ENCODE results near the gene OXER1. TPM values are rescaled to one million over a fixed set of nuclear protein-coding genes. Genes with fewer than 3 reads are reported as not detected.

OXER1 gene
- total RNA-seq, 6 donors from 2014 or later = 0.22 to 3.1 (median 1.3) TPM

DNA sequence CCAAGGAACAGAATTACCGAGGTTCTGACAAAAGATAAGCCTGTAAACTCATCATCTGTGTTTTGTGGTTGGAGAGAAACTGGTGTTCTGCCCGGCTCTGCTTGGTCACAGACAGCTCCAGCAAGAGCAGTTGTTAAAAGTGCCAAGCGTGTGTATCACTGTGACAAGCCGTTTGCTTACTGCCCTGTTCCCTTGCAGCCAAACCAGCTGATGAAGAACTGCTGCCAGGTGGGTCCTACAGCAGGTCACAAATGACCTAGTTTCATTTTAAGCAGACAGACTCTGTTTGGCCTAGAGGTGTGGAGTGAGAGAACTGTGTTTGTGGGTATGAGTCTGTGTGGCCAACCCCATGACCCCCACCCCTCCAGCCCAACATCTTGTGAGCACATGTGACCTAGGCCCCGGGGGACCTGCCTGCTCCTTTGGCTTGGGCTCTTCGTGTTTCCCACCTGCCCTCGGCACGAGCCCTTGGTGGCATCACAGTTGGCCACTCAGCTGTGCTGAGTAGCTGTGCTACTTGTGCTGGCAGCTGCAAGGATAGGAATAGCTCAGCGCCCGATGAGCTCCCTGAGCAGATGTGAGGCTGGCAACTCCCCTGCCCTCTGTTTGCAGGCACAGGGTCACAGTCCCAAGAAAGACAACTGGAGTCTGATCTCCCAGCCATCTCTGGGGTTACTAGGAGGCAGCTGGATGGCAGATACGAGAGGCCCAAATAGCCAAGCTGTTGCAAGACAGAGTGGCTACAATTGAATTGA is 9.7 kb downstream of the OXER1 start:
- Histone ChIP-seq H3K4me1 (peaks cover 0 to 13% (median 7%) of the 10 kb centered on the region in 4 donors), H3K27ac (no peak overlapping the region), H3K36me3 (peaks cover 0 to 17% (median 8%) of the 10 kb centered on the region in 4 donors), H3K9me3 (no peaks in the 10 kb centered on the region), H3K27me3 (no peaks in the 10 kb centered on the region), H3K4me3 (no peak overlapping the region)
- 71 to 73% methylated on average over 11 of the region's 11 CpGs for WGBS, 2 donors
- DNase-seq = no peak
- TF ChIP-seq POLR2A (IDR thresholded peaks at IDR 0.05) (no peak), POLR2AphosphoS5 (IDR thresholded peaks at IDR 0.05) (no peak), CTCF (IDR thresholded peaks at IDR 0.05) (no peak), EP300 (IDR thresholded peaks at IDR 0.05) (no peak)
- ATAC-seq (ENCODE audit: low FRiP score in 2 of 2) = peak in 1 of 2 donors; percentile 16

GRCh38 chr2:42752816-42753813 is 10.8 kb downstream of the OXER1 start:
- H3K4me1 ChIP-seq = peaks cover 0 to 13% (median 7%) of the 10 kb centered on the region in 4 donors
- 86 to 89% methylated on average over 24 of the region's 24 CpGs for WGBS, 2 donors
- H3K9me3 ChIP-seq = no peaks in the 10 kb centered on the region
- TF ChIP-seq EP300 (IDR thresholded peaks at IDR 0.05) (no peak), POLR2A (IDR thresholded peaks at IDR 0.05) (no peak), CTCF (IDR thresholded peaks at IDR 0.05) (no peak), POLR2AphosphoS5 (IDR thresholded peaks at IDR 0.05) (no peak)
- no peak overlapping the region for H3K4me3 ChIP-seq
- ATAC-seq (ENCODE audit: low FRiP score in 2 of 2) (peak in 1 of 2 donors; percentile 64), DNase-seq (no peak)
- H3K36me3 ChIP-seq = peaks cover 0 to 17% (median 8%) of the 10 kb centered on the region in 4 donors
- H3K27me3 ChIP-seq = no peaks in the 10 kb centered on the region
- peak overlapping the region in 2 of 4 donors; percentile 35 to 56 for H3K27ac ChIP-seq

DNA sequence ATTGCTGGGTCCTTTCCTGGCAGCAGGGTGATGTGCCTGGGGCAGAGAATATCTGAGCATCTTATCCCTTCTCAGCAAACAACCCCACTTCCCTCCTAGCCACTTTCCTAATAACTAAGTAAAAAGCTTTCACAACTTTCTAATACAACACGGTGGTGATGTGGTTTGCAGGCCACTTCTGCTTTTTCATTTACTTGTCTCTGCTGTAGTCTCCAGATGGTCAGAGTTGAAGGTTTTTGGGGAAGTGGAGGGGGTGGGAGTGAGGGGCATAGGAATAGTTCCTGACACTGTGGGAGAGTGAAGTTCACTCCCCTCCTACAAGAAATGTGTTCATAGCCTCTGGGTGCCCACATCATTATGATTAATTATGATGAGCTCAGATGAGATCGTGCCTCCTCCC is 11.6 kb downstream of the OXER1 start:
- Histone ChIP-seq H3K9me3 (no peaks in the 10 kb centered on the region), H3K4me3 (no peak overlapping the region), H3K27me3 (no peaks in the 10 kb centered on the region), H3K4me1 (peaks cover 0 to 13% (median 9%) of the 10 kb centered on the region in 4 donors), H3K27ac (peak overlapping the region in 3 of 4 donors; percentile 35 to 56 (median 42)), H3K36me3 (peaks cover 0 to 17% (median 8%) of the 10 kb centered on the region in 4 donors)
- 50 to 52% methylated on average over 2 of the region's 2 CpGs for WGBS, 2 donors
- DNase-seq = peak in 1 of 2 donors; percentile 70
- ATAC-seq (ENCODE audit: low FRiP score in 2 of 2) = peak; percentile 68 to 84
- no peak for TF ChIP-seq POLR2AphosphoS5 (IDR thresholded peaks at IDR 0.05)

DNA sequence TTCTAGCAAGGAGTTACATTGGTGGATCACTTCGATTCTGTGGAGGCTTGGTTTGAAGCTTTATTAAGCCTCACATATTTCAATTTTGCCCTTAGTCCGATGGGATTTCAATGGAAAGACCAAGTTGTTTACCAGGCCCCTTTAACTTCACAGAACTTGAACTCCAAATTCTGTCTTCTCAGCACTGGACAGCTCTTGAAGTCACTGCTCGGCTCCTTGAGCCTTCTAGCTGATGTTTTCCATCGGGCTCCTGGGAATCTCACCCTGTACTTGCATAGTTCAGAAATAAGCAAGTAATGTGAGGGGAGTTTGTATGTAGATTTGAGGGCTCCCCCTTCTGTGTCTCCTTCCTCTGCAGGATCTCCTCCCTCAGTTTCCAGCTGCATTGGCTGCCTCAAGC is 15.1 kb downstream of the OXER1 start:
- 86 to 89% methylated on average over 4 of the region's 4 CpGs for WGBS, 2 donors
- no peak overlapping the region for H3K4me3 ChIP-seq
- H3K27me3 ChIP-seq = no peaks in the 10 kb centered on the region
- TF ChIP-seq CTCF (IDR thresholded peaks at IDR 0.05) = no peak
- no peak for ATAC-seq (ENCODE audit: low FRiP score in 2 of 2)
- peaks cover 0 to 11% (median 3%) of the 10 kb centered on the region in 4 donors for H3K36me3 ChIP-seq
- H3K9me3 ChIP-seq = no peaks in the 10 kb centered on the region
- DNase-seq = no peak
- H3K27ac ChIP-seq = no peak overlapping the region
- peaks cover 0 to 17% (median 10%) of the 10 kb centered on the region in 4 donors for H3K4me1 ChIP-seq

DNA sequence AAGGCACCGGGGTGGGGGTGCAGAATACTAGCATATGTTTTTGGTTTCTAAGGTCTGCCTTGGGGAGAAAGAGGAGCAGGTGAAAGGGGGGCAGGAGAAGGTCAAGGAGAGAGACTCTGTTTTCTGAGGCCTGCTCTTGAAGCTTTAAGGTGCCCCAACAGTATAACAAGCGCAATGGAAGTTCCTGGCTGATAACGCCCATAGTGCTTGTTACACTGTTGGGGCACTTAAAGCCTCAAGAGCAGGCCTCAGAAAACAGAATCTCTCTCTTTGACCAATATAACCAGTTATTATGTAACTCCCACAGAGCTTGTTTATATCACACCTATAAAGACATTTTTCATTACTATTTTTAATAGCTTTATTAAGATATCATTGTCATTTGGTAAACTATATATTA is 16.5 kb downstream of the OXER1 start:
- no peaks in the 10 kb centered on the region for H3K9me3 ChIP-seq
- TF ChIP-seq POLR2A (IDR thresholded peaks at IDR 0.05) (no peak), CTCF (IDR thresholded peaks at IDR 0.05) (no peak), POLR2AphosphoS5 (IDR thresholded peaks at IDR 0.05) (no peak), EP300 (IDR thresholded peaks at IDR 0.05) (no peak)
- peak in 1 of 2 donors; percentile 47 for ATAC-seq (ENCODE audit: low FRiP score in 2 of 2)
- DNase-seq = peak in 1 of 2 donors; percentile 54
- peaks cover 0 to 17% (median 7%) of the 10 kb centered on the region in 4 donors for H3K4me1 ChIP-seq
- H3K4me3 ChIP-seq = no peak overlapping the region
- 63 to 87% methylated on average over 3 of the region's 3 CpGs for WGBS, 2 donors
- no peak overlapping the region for H3K27ac ChIP-seq
- H3K36me3 ChIP-seq = peaks cover 0 to 3% (median 0%) of the 10 kb centered on the region in 4 donors
- no peaks in the 10 kb centered on the region for H3K27me3 ChIP-seq
